Osteoblast (primary cell): Measurements from ENCODE around the gene ALDH3A1. TPM values are rescaled to one million over a fixed set of nuclear protein-coding genes. Genes with fewer than 3 reads are reported as not detected.
A peak's percentile ranks its signal among the peaks of the same experiment; 100 is the strongest.

Experiments used
- DNase-seq: peaks from one replicate; pipeline ENCODE4 v3.0.0; 2011; ENCODE audit warnings: low spot score, mixed read lengths; ENCODE audit not compliant: insufficient read length; ENCODE audit errors: missing footprints
- H2AFZ ChIP-seq: 2 replicates; pipeline ENCODE4 v1.6.0; 2011; ENCODE audit warnings: mild to moderate bottlenecking, low read length
- H3K27ac ChIP-seq: 2 replicates; pipeline ENCODE4 v1.5.1; 2011; ENCODE audit warnings: mild to moderate bottlenecking, low read depth, low read length, moderate library complexity
- H3K27me3 ChIP-seq: 2 replicates; pipeline ENCODE4 v1.6.0; 2012; ENCODE audit warnings: mild to moderate bottlenecking, control low read depth, inconsistent platforms, low read length, moderate library complexity; ENCODE audit not compliant: insufficient read depth
- H3K36me3 ChIP-seq: 2 replicates; pipeline ENCODE4 v1.5.1; 2011; ENCODE audit warnings: mild to moderate bottlenecking, low read length, control low read depth, moderate library complexity; ENCODE audit not compliant: insufficient read depth
- H3K4me1 ChIP-seq: 2 replicates; pipeline ENCODE4 v1.5.1; 2011; ENCODE audit warnings: mild to moderate bottlenecking, low read length, control low read depth, moderate library complexity; ENCODE audit not compliant: insufficient read depth
- H3K4me2 ChIP-seq: 2 replicates; pipeline ENCODE4 v1.6.0; 2011; ENCODE audit warnings: mild to moderate bottlenecking, low read length; ENCODE audit not compliant: insufficient read depth
- H3K4me3 ChIP-seq: fragments of 200-600 bp; sonication (generic); 3 replicates; pipeline ENCODE4 v1.5.1; 2012; ENCODE audit warnings: mild to moderate bottlenecking, low read length, inconsistent platforms; ENCODE audit not compliant: insufficient read depth
- H3K79me2 ChIP-seq: 2 replicates; pipeline ENCODE4 v1.6.0; 2012; ENCODE audit warnings: mild to moderate bottlenecking, low read length, control low read depth, inconsistent platforms; ENCODE audit not compliant: insufficient read depth
- H3K9me3 ChIP-seq: 2 replicates; pipeline ENCODE4 v1.5.1; 2011; ENCODE audit warnings: low read depth, low read length, control low read depth
- H4K20me1 ChIP-seq: 2 replicates; pipeline ENCODE4 v1.6.0; 2012; ENCODE audit warnings: mild to moderate bottlenecking, low read length, control low read depth; ENCODE audit not compliant: insufficient read depth
- total RNA-seq: library from RNA; depleted of rRNA; stranded (reverse); fragments of >200 nt; gene quantifications from 2 replicates; pipeline ENCODE4 v1.2.3, GENCODE V29; 2012
- TF ChIP-seq, protein P1 (sequence below): IDR thresholded peaks from 2 replicates; pipeline ENCODE4 v1.5.1; 2011; ENCODE audit warnings: mild to moderate bottlenecking, low read depth, low read length, moderate library complexity; ENCODE audit errors: extremely low read depth

Gene ALDH3A1
- total RNA-seq, 1 donor, result under 0.01 TPM

DNA sequence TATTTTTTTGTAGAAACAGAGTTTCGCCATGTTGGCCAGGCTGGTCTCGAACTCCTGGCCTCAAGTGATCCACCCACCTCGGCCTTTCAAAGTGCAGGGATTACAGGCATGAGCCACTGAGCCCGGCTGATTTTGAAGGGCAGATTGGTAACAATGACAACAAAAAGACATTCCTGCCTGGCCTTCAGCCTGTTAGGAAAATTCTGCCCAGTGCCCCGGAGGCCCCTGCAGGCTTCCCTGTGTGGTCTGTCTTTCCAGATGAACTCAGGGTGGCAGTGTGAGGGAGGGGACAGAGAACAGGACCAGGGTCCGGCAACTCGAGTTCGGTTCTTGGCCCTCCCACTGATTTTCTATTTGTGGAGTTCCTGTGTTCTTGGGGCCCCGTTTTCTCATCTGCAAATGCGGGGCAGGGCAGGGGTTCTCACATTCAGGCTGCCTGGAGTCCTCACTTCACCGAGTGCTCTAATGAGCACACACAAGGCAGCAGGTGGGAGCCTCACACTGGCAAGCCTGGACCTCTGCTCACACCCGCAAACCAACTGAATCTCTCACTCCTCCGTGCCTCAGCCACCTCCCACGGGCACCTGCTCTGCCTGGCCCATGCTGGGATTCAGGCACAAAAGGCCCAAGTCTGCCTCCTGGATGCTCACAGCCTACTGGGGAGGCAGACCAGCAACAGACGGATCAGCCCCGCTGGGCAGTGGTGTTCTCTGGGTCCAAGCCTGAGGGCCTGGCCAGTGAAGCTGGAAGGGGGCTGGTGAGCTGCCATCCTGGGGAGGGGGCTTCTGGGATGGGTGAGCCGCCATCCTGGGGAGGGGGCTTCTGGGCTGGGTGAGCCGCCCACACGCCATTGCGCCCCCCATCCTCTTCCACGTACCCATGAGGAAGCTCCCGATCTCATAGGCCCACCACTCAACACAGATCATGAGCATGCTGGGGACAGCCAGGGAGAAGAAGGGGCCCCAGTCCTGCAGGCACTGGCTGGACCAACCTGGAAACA, 42.0 kb downstream of the ALDH3A1 start:
- TF ChIP-seq, protein P1, sequence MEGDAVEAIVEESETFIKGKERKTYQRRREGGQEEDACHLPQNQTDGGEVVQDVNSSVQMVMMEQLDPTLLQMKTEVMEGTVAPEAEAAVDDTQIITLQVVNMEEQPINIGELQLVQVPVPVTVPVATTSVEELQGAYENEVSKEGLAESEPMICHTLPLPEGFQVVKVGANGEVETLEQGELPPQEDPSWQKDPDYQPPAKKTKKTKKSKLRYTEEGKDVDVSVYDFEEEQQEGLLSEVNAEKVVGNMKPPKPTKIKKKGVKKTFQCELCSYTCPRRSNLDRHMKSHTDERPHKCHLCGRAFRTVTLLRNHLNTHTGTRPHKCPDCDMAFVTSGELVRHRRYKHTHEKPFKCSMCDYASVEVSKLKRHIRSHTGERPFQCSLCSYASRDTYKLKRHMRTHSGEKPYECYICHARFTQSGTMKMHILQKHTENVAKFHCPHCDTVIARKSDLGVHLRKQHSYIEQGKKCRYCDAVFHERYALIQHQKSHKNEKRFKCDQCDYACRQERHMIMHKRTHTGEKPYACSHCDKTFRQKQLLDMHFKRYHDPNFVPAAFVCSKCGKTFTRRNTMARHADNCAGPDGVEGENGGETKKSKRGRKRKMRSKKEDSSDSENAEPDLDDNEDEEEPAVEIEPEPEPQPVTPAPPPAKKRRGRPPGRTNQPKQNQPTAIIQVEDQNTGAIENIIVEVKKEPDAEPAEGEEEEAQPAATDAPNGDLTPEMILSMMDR, result no peak
- no peaks in the 10 kb centered on the region for H3K27me3 ChIP-seq

DNA sequence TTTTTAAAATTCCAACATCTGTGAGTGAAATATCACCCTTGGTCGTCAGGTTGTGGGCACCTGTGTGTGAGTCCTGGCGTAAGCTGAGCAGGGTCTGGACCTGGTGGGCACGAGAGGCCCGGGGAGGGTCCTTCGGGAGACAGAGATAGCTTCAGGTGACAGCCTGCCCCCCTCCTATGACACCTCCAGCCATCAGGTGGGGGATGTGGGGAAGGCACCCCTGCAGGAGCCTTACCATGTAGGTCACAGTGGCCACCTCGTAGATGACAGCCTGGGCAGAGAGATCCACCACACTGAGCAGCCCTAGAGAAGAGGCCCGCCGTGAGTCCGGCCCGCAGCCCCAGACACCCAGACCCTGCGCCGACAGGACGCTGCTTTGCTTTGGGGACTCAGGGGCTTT, 42.9 kb downstream of the ALDH3A1 start:
- Histone ChIP-seq H3K4me3 (no peak overlapping the region), H3K36me3 (no peaks in the 10 kb centered on the region), H3K27ac (no peak overlapping the region), H3K9me3 (no peaks in the 10 kb centered on the region), H4K20me1 (no peaks in the 10 kb centered on the region), H3K4me1 (no peaks in the 10 kb centered on the region), H3K27me3 (no peaks in the 10 kb centered on the region), H2AFZ (no peak overlapping the region), H3K79me2 (no peaks in the 10 kb centered on the region), H3K4me2 (no peak overlapping the region)
- TF ChIP-seq, protein P1, result no peak
- DNase-seq, result no peak

More for the DNA sequence above, 42.0 kb downstream of the ALDH3A1 start:
- H2AFZ ChIP-seq, result no peak overlapping the region
- H4K20me1 ChIP-seq, result no peaks in the 10 kb centered on the region
- H3K4me1 ChIP-seq, result no peaks in the 10 kb centered on the region
- H3K79me2 ChIP-seq, result no peaks in the 10 kb centered on the region
- no peak overlapping the region for H3K4me2 ChIP-seq
- no peak overlapping the region for H3K4me3 ChIP-seq
- no peaks in the 10 kb centered on the region for H3K9me3 ChIP-seq
- peak; percentile 80 for DNase-seq
- no peak overlapping the region for H3K27ac ChIP-seq
- H3K36me3 ChIP-seq, result no peaks in the 10 kb centered on the region

DNA sequence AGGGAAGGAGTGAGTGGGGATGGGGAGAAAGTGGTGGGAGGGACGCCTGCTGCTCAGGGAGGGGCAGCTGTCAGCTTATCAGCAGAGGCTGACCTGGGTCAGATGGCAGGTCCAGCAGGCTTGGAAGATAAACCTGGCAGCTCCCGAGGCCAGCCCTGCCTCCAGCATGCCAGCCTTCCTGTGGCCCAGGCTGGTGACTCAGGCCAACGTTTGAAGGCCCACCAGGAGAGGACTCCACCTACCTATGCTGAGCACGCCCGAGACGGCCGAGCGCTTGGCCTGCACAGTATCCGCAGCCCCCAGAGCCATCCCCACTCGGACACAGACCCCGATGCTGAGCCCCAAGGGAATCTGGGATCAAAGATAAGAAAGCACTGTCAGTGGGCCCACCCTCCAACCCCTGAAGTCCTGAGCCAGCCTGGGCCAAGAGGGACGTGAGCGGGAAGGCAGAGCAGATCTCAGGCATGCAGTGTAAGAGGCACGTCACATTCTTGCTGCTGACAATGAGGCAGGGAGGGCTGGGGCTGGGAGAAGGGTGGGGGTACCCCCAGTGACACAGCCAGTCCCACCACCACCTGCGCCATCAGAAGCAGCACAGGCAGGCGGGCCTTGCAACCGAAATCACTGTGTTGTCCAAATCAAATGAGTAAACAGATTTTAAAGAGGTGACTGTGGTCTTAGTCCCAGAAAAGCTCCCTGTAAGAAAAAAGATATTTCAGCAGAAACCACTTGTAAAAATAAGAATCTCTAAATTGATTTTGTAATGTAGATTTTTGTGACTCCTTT, 44.1 kb downstream of the ALDH3A1 start:
- Histone ChIP-seq H3K27me3 (no peaks in the 10 kb centered on the region), H3K4me2 (no peak overlapping the region), H3K36me3 (no peaks in the 10 kb centered on the region), H3K79me2 (no peaks in the 10 kb centered on the region), H2AFZ (no peak overlapping the region), H4K20me1 (no peaks in the 10 kb centered on the region), H3K4me3 (no peak overlapping the region), H3K4me1 (no peaks in the 10 kb centered on the region), H3K27ac (no peak overlapping the region), H3K9me3 (no peaks in the 10 kb centered on the region)
- TF ChIP-seq, protein P1, result no peak
- peak; percentile 77 for DNase-seq
